ENCODE data around the gene IGSF11.
"Not testable (repeated sequence)": the region's sequence is repeated elsewhere in the genome, so short reads cannot be mapped to it uniquely, and the experiment has no call there.

Gene IGSF11

DNA sequence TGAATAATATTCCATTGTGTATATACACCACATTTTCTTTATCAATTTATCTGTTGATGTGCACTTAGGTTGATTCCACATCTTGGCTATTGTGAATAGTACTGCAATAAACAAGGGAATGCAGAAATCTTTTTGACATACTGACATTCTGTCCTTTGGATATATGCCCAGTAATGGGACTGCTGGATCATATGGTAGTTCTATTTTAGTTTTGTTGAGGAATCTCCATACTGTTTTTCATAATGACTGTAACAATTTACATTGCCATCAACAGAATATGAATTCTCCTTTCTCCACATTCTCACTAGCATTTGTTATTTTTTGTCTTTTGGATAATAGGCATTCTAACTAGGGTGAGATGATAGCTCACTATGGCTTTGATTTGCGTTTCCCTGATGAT lies 174.7 kb downstream of the IGSF11 start:
- DNase-seq, result no peak

DNA sequence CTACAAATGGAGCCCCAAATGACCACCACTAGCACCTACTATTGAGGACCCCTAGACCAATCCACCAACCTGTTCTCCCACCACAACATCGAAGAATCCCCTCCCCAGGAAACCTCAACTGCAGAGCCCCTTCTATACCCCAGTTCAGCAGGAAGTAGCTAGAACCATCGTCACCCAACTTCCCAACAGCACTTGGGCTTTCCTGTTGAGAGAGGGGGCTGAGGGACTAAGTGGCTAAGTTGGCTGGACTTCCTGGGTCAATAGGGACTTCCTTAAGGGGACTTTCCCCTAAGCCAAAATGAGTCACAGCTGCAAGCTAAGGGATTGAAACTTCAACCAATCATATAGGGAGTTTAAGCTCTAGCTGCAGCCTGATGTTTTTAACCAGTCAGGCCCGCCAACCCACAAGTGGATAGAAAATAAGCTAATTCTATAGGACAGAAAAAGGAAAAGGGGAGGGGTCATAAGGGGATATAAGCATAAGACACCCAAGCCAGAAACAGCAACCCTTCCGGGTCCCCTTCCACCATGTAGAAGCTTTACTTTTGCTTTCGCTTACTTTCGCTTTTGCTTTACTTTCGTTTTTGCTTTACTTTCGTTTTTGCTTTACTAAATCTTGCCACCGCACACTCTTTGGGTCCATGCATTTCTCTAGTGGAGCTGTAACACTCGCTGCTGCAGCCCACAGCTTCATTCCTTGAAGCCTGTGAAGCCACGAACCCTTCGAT lies 183.0 kb downstream of the IGSF11 start:
- not testable (repeated sequence) for DNase-seq

DNA sequence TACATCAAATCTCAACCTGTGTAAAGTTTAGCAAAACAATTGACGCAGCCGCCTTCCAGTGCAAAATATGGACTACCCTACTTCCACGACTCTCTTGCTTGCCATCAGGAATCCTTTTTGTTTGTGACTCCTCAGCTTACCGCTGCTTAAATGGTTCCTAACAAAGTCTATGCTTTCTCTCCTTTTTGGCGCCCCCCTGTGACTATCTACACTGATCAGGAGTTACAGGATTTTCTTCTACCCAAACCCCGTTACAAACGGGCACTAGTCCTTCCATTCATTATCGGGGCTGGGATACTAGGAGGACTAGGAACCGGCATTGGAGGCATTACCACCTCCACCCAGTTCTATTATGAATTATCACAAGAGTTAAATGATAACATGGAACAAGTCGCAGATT lies 184.0 kb downstream of the IGSF11 start:
- no peak for DNase-seq
